BJ (cell line): Measurements from ENCODE around the gene NIPBL. TPM values are rescaled to one million over a fixed set of nuclear protein-coding genes. Genes with fewer than 3 reads are reported as not detected.
A peak's percentile ranks its signal among the peaks of the same experiment; 100 is the strongest.

ENCODE experiments used
- CTCF ChIA-PET: fragments of 350-600 bp; formaldehyde crosslinking; extraction: SDS; loops from one replicate; lab custom pipeline; 2021; ENCODE audit warnings: antibody characterized with exemption, inconsistent platforms; lab: Yijun Ruan, JAX
- POLR2A ChIA-PET: fragments of 300-600 bp; sonication (Branson Sonifier 250); formaldehyde crosslinking; extraction: SDS; loops from one replicate; lab custom pipeline; 2021; ENCODE audit warnings: antibody characterized with exemption; lab: Charles Lee
- DNase-seq: peaks from one replicate; pipeline ENCODE4 v3.0.0-alpha.2; 2011; ENCODE audit warnings: low read depth
- H3K27me3 ChIP-seq: 2 replicates; pipeline ENCODE4 v1.6.0; 2011; ENCODE audit warnings: low read length; ENCODE audit not compliant: control insufficient read depth, insufficient read depth
- H3K36me3 ChIP-seq: 2 replicates; pipeline ENCODE4 v1.5.1; 2011; ENCODE audit warnings: low read length; ENCODE audit not compliant: control insufficient read depth, insufficient read depth
- H3K4me3 ChIP-seq: 2 replicates; pipeline ENCODE4 v1.5.1; 2011; ENCODE audit warnings: low read depth, mild to moderate bottlenecking, control low read depth, low read length
- polyA minus RNA-seq: library from RNA; depleted of rRNA, polyadenylated mRNA; stranded (reverse); fragments of >200 nt; gene quantifications from 2 replicates; pipeline ENCODE4 v1.2.3, GENCODE V29; 2011; rRNA and poly(A)+ RNA removed
- polyA plus RNA-seq: library from polyadenylated mRNA; depleted of rRNA; stranded (reverse); fragments of >200 nt; gene quantifications from 2 replicates; pipeline ENCODE4 v1.2.3, GENCODE V29; 2011; rRNA removed
- TF ChIP-seq, protein P1 (sequence below): IDR thresholded peaks from 2 replicates; pipeline ENCODE4 v1.5.1; 2011; ENCODE audit warnings: low read depth, mild to moderate bottlenecking, control low read depth, inconsistent platforms, low read length, moderate library complexity; ENCODE audit not compliant: insufficient read depth

NIPBL gene, protein sequence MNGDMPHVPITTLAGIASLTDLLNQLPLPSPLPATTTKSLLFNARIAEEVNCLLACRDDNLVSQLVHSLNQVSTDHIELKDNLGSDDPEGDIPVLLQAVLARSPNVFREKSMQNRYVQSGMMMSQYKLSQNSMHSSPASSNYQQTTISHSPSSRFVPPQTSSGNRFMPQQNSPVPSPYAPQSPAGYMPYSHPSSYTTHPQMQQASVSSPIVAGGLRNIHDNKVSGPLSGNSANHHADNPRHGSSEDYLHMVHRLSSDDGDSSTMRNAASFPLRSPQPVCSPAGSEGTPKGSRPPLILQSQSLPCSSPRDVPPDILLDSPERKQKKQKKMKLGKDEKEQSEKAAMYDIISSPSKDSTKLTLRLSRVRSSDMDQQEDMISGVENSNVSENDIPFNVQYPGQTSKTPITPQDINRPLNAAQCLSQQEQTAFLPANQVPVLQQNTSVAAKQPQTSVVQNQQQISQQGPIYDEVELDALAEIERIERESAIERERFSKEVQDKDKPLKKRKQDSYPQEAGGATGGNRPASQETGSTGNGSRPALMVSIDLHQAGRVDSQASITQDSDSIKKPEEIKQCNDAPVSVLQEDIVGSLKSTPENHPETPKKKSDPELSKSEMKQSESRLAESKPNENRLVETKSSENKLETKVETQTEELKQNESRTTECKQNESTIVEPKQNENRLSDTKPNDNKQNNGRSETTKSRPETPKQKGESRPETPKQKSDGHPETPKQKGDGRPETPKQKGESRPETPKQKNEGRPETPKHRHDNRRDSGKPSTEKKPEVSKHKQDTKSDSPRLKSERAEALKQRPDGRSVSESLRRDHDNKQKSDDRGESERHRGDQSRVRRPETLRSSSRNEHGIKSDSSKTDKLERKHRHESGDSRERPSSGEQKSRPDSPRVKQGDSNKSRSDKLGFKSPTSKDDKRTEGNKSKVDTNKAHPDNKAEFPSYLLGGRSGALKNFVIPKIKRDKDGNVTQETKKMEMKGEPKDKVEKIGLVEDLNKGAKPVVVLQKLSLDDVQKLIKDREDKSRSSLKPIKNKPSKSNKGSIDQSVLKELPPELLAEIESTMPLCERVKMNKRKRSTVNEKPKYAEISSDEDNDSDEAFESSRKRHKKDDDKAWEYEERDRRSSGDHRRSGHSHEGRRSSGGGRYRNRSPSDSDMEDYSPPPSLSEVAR (N-terminal part only)
- 25.6 and 30.1 TPM in 2 replicates for polyA plus RNA-seq
- polyA minus RNA-seq, result 62.3 and 72.9 TPM in 2 replicates

DNA sequence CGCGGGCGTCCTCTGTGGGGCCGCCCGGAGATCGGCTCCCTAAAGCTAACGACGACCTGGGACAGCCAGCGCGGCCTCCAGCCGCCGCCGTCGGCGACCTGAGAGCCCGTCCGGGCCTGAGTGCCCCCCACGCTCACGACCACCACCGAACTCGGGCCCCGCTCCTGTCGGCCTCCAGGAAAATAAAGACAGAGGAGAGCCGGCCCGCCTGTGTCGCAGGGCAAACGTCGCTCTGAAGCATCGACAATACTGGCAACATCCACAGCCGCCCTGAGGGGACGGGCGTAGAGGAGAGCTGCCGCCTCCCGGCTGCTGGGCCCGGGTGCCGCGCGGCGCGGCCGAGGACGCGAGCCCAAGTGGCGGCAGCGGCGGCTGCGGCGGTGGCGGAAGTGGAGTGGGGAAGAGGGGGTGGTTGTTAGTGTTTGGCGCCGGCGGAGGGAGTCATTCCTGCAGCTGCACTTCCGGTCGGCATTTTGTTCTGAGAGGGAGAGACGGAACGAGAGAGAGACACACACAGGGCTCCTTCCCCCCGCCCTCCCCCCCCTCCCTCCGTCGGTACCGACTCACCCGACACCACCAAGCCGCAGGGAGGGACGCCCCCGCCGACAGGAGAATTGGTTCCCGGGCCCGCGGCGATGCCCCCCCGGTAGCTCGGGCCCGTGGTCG lies at the start of gene NIPBL:
Gene NIPBL (plus strand): TSS at position 471 of the 666 bp plus-strand sequence. CDS start 76,928 bp downstream, outside the sequence.
- Histone ChIP-seq H3K4me3 (peak within 1 kb of the TSS; percentile 95), H3K27me3 (no peaks in the 10 kb centered on the region), H3K36me3 (no peaks in the 10 kb centered on the region)
- peak; percentile 52 for DNase-seq
- ChIA-PET POLR2A (interaction anchor here (0.6 kb wide), 1 partner anchor 26 kb away, joined by 3 read pairs; no protein-coding TSS in a partner anchor), CTCF (interaction anchor here (0.8 to 2.2 kb wide), 10 partner anchors 9 to 636 kb away, joined by 3 to 8 read pairs (median 4); no protein-coding TSS in a partner anchor)
- TF ChIP-seq, protein P1, sequence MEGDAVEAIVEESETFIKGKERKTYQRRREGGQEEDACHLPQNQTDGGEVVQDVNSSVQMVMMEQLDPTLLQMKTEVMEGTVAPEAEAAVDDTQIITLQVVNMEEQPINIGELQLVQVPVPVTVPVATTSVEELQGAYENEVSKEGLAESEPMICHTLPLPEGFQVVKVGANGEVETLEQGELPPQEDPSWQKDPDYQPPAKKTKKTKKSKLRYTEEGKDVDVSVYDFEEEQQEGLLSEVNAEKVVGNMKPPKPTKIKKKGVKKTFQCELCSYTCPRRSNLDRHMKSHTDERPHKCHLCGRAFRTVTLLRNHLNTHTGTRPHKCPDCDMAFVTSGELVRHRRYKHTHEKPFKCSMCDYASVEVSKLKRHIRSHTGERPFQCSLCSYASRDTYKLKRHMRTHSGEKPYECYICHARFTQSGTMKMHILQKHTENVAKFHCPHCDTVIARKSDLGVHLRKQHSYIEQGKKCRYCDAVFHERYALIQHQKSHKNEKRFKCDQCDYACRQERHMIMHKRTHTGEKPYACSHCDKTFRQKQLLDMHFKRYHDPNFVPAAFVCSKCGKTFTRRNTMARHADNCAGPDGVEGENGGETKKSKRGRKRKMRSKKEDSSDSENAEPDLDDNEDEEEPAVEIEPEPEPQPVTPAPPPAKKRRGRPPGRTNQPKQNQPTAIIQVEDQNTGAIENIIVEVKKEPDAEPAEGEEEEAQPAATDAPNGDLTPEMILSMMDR, result no peak

DNA sequence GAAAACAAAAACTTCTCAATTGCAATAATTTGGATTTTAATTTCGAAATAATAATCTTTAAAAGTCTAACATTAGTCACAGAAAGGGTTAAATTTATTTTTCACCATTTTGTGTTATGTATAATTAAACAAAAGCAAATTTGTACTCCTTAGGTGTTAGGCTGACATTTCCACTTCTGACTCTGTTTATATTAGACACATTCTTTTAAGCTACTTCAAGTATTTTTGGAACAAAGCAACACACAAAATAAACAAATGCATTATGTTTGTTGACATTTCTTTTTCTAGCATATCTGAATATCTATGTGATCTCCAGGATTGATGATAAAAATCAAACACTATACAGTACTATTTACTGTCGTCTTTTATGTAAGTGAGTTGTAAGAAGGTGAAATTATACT lies 44.3 kb upstream of the NIPBL start:
- ChIA-PET CTCF (no interaction called here), POLR2A (no interaction called here)
- Histone ChIP-seq H3K4me3 (no peak overlapping the region), H3K36me3 (no peaks in the 10 kb centered on the region), H3K27me3 (peaks cover 2% of the 10 kb centered on the region; the same call in 1 of the 2 replicates)
- TF ChIP-seq, protein P1, result no peak
- no peak for DNase-seq

DNA sequence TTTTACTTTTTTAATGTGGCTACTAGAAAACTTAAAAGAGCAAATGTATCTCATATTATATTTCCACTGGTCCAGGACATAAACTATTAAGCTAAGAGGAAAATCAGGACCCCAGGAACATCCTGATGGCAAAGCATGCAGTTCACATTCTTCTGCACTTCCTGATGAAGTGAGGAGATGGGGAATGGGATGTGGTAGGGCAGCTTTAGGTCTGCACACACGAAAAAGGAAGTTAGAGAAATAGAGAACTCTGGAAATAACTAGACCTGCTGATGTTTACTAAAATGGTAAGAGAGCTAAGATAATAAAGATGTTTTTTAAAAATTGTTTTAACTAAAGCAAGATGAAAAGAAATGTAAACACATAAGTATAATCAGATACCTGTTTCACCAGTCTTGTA lies 39.7 kb upstream of the NIPBL start:
- ChIA-PET CTCF (no interaction called here), POLR2A (no interaction called here)
- Histone ChIP-seq H3K27me3 (no peaks in the 10 kb centered on the region; the same call in 1 of the 2 replicates), H3K4me3 (no peak overlapping the region), H3K36me3 (no peaks in the 10 kb centered on the region)
- DNase-seq, result no peak
- TF ChIP-seq, protein P1, result no peak

DNA sequence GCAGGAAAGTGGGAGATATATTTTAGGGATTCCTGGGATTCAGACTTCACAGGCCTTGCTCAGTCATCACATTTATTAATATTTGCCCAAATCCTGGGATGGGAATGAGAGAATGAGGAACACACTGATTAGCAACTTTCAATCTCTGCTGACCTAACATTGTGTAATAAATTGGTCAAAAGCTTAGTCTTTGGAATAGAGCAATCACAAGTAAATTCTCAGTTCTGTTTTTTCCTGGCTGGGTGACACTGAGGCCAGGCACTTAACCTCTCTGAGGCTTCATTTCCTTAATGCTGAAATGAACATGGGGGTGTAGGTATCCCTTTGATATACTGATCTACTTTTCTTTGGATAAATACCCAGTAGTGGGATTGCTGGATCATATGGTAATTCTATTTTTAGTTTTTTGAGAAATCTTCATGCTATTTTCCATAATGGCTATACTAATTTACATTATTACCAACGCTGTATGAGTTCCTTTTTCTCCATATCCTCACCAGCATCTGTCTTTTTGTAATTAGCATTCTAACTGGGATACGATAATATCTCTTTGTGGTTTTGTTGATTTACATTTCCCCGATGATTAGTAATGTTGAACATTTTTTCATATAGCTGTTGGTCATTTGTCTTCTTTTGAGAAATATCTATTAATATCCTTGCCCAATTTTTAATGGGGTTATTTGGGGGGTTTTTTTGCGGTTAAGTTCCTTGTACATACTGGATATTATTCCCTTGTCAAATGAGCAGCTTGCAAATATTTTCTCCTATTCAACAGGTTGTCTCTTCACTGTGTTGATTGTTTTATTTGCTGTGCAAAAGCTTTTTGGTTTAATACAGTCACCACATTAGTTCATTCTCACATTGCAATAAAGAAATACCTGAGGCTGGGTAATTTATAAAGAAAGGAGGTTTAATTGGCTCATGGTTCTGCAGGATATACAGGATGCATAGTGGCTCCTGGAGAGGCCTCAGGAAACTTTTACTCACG lies 36.8 kb upstream of the NIPBL start:
- POLR2A ChIA-PET, result no interaction called here
- Histone ChIP-seq H3K4me3 (no peak overlapping the region), H3K27me3 (no peaks in the 10 kb centered on the region; the same call in 1 of the 2 replicates), H3K36me3 (no peaks in the 10 kb centered on the region)
- CTCF ChIA-PET, result no interaction called here
- TF ChIP-seq, protein P1, result no peak
- no peak for DNase-seq
